ENCODE results near the gene CDCP2. TPM values are rescaled to one million over a fixed set of nuclear protein-coding genes. Genes with fewer than 3 reads are reported as not detected.

CDCP2 gene
- total RNA-seq, 2 donors from 2014 or later: 0.10 TPM; not detected in 1

DNA sequence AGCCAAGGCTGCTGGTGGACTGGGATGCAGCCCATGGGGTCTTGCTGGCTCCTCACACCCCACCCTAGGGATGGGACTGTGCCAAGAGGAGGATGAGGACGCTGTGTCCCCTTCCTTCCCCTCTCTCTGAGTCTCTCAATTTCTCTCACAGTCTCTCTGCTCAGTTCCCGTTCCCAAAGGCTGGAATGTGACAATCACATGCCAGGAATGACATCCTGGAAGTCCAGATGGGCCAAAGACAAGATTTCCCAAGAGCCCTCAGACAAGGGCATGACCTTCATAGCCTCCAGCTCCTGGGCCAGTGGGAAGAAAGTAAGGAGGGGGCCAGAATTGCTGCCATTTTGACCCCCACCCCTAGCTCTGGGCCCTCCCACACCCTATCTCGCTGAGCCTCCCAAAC lies 7.6 kb upstream of the CDCP2 start:
- intact Hi-C loops (cut with DNase I): no loop called here
- TF ChIP-seq, protein P1, sequence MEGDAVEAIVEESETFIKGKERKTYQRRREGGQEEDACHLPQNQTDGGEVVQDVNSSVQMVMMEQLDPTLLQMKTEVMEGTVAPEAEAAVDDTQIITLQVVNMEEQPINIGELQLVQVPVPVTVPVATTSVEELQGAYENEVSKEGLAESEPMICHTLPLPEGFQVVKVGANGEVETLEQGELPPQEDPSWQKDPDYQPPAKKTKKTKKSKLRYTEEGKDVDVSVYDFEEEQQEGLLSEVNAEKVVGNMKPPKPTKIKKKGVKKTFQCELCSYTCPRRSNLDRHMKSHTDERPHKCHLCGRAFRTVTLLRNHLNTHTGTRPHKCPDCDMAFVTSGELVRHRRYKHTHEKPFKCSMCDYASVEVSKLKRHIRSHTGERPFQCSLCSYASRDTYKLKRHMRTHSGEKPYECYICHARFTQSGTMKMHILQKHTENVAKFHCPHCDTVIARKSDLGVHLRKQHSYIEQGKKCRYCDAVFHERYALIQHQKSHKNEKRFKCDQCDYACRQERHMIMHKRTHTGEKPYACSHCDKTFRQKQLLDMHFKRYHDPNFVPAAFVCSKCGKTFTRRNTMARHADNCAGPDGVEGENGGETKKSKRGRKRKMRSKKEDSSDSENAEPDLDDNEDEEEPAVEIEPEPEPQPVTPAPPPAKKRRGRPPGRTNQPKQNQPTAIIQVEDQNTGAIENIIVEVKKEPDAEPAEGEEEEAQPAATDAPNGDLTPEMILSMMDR (IDR thresholded peaks at IDR 0.05): no peak
- no peak overlapping the region for H3K4me3 ChIP-seq
- DNase-seq: no peak
- H3K4me1 ChIP-seq: peaks cover 9% of the 10 kb centered on the region
- H3K27ac ChIP-seq: no peak overlapping the region
- no peaks in the 10 kb centered on the region for H3K36me3 ChIP-seq
- H3K9me3 ChIP-seq: no peaks in the 10 kb centered on the region
- H3K27me3 ChIP-seq: no peaks in the 10 kb centered on the region
- no peak overlapping the region for H3K9ac ChIP-seq (ENCODE audit: low read depth in 2 of 2, low read length in 2 of 2)

DNA sequence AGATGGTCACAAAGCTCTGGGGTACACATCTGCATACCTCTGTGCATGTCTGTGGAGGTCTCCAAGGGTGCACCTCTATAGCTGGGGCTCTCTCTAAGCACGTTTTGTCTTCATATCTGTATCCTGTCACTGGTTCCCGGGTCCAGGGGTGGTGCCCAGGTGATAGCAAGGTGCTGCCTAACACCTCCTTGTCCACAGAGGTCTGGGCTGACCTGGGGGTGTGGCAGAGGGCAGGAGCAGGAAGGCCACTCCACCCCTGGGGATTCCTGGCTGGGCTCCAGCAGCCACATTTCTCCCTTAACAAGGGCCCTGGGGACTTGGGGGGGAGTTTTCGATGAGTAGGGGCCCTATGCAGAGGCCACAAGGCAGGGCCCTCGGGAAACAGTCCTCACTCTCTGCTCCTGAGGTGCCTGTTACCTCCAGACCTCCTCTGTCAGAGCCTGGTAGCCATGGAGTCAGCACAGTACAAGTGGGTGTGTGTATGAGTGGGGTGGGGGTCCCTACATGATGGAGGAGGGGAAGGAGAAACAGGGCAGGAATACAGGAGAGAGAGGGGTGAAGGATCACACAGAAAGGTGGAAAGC lies 7.0 kb upstream of the CDCP2 start:
- H3K9ac ChIP-seq (ENCODE audit: low read depth in 2 of 2, low read length in 2 of 2): no peak overlapping the region
- no peaks in the 10 kb centered on the region for H3K36me3 ChIP-seq
- H3K4me1 ChIP-seq: peaks cover 9% of the 10 kb centered on the region
- H3K27me3 ChIP-seq: no peaks in the 10 kb centered on the region
- no peak for DNase-seq
- TF ChIP-seq, protein P1 (IDR thresholded peaks at IDR 0.05): no peak
- H3K9me3 ChIP-seq: no peaks in the 10 kb centered on the region
- H3K4me3 ChIP-seq: no peak overlapping the region
- intact Hi-C loops (cut with DNase I): no loop called here
- H3K27ac ChIP-seq: no peak overlapping the region

DNA sequence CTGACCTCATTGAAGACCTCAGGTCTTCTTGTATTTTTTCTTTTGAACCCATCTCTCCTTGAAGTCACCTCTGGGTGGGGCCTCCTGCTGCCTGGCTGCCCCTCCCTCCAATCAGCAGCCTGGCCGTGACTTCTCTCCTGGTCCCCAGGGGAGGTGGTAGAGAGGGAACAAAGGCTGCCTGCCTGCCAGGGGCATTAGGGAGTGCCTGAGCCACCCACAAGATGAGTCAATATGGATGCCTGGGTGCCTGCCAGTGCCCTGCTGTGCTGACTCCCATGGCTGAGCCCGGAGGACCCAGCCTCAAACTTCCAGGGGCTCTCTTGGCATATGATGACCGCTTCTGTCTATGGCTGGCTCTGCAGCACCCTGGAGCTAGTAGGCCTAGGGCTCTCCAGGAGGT lies 5.3 kb upstream of the CDCP2 start:
- H3K4me1 ChIP-seq: peaks cover 2% of the 10 kb centered on the region
- H3K27me3 ChIP-seq: no peaks in the 10 kb centered on the region
- no peak overlapping the region for H3K27ac ChIP-seq
- H3K36me3 ChIP-seq: no peaks in the 10 kb centered on the region
- TF ChIP-seq, protein P1 (IDR thresholded peaks at IDR 0.05): no peak
- H3K4me3 ChIP-seq: no peak overlapping the region
- intact Hi-C loops (cut with DNase I): no loop called here
- H3K9me3 ChIP-seq: no peaks in the 10 kb centered on the region
- peak; percentile 66 for DNase-seq
- no peak overlapping the region for H3K9ac ChIP-seq (ENCODE audit: low read depth in 2 of 2, low read length in 2 of 2)

DNA sequence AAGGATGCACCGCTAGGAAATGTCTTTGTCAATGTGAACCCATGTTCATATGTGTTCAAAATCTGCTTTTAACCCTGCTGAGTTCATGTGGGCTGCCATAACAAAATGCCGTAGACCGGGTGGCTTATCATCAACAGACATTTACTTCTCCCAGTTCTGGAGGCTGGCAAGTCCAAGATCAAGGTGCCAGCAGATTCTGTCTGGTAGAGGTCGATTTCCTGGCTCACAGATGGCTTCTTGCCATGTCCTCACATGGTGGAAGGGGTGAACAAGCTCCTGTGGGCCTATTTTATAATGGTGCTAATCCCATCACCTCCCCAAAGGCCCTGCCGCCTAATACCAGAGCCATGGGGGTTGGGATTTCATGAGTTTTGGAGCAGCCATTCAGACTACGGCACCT lies 4.6 kb upstream of the CDCP2 start:
- Histone ChIP-seq H3K27me3 (no peaks in the 10 kb centered on the region), H3K4me1 (no peaks in the 10 kb centered on the region), H3K4me3 (no peak overlapping the region), H3K9ac (ENCODE audit: low read depth in 2 of 2, low read length in 2 of 2) (no peak overlapping the region), H3K27ac (no peak overlapping the region), H3K36me3 (no peaks in the 10 kb centered on the region), H3K9me3 (no peaks in the 10 kb centered on the region)
- no peak for DNase-seq
- TF ChIP-seq, protein P1 (IDR thresholded peaks at IDR 0.05): no peak
- intact Hi-C loops (cut with DNase I): no loop called here

DNA sequence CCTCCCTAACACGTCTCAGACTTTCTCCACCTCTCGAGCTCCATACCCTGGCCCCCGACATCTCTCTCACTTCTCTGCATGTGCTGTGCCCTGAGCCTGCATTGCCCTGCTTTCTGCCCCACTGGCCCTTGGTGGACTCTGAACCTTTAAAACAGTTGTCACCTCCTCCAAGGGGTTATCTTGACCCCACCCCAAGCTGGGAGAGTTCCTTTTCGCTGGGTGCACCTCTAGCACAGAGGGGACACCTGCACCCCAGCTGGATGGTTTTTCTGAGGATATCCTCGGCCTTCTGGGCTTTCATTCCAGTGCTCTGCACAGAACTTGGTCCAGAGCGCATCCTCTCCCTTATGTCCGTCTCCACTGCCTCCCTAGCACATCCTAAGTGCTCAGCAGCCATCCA lies 4.2 kb upstream of the CDCP2 start:
- Histone ChIP-seq H3K27ac (no peak overlapping the region), H3K4me3 (no peak overlapping the region), H3K4me1 (no peaks in the 10 kb centered on the region), H3K9me3 (no peaks in the 10 kb centered on the region), H3K27me3 (no peaks in the 10 kb centered on the region), H3K9ac (ENCODE audit: low read depth in 2 of 2, low read length in 2 of 2) (no peak overlapping the region), H3K36me3 (no peaks in the 10 kb centered on the region)
- TF ChIP-seq, protein P1 (IDR thresholded peaks at IDR 0.05): no peak
- DNase-seq: no peak
- intact Hi-C loops (cut with DNase I): no loop called here
